GM04504 (cell line): ENCODE measurements around the gene THSD4.
"Not testable (repeated sequence)": the region's sequence is repeated elsewhere in the genome, so short reads cannot be mapped to it uniquely, and the experiment has no call there.

Experiments used
- DNase-seq: peaks from one replicate; pipeline ENCODE4 v3.0.0-alpha.2; 2012; ENCODE audit warnings: low read depth

The THSD4 gene

GRCh38 chr15:71189718-71190117, 74.4 kb downstream of the THSD4 start:
- no peak for DNase-seq

- peak; percentile 35 for DNase-seq
Measured at GRCh38 chr15:71191296-71191695, 76.0 kb downstream of the THSD4 start.

- DNase-seq = no peak
Measured at GRCh38 chr15:71192816-71193215, 77.5 kb downstream of the THSD4 start.

- DNase-seq = no peak
Measured at GRCh38 chr15:71194286-71194685, 79.0 kb downstream of the THSD4 start.

- DNase-seq = no peak
Measured at GRCh38 chr15:71195242-71195641, 80.0 kb downstream of the THSD4 start.

- DNase-seq = no peak
Measured at GRCh38 chr15:71197620-71198019, 82.3 kb downstream of the THSD4 start.

GRCh38 chr15:71198846-71199245, 83.6 kb downstream of the THSD4 start:
- no peak for DNase-seq

GRCh38 chr15:71199384-71200351, 84.4 kb downstream of the THSD4 start:
- DNase-seq = no peak

GRCh38 chr15:71201477-71201876, 86.2 kb downstream of the THSD4 start:
- no peak for DNase-seq

- no peak for DNase-seq
Measured at GRCh38 chr15:71202712-71203111, 87.4 kb downstream of the THSD4 start.

GRCh38 chr15:71203586-71204474, 88.6 kb downstream of the THSD4 start:
- DNase-seq = no peak

- no peak for DNase-seq
Measured at GRCh38 chr15:71207141-71207540, 91.9 kb downstream of the THSD4 start.

- DNase-seq = no peak
Measured at GRCh38 chr15:71212146-71212545, 96.9 kb downstream of the THSD4 start.

- not testable (repeated sequence) for DNase-seq
Measured at GRCh38 chr15:71213943-71214342, 98.7 kb downstream of the THSD4 start.

- DNase-seq = no peak
Measured at GRCh38 chr15:71215126-71215894, 100.0 kb downstream of the THSD4 start.

- no peak for DNase-seq
Measured at GRCh38 chr15:71218272-71218805, 103.1 kb downstream of the THSD4 start.

GRCh38 chr15:71219101-71219500, 103.8 kb downstream of the THSD4 start:
- DNase-seq = no peak

GRCh38 chr15:71219645-71220044, 104.4 kb downstream of the THSD4 start:
- peak; percentile 66 for DNase-seq

- no peak for DNase-seq
Measured at GRCh38 chr15:71220828-71221227, 105.6 kb downstream of the THSD4 start.

- no peak for DNase-seq
Measured at GRCh38 chr15:71221417-71221816, 106.1 kb downstream of the THSD4 start.

GRCh38 chr15:71223516-71223915, 108.2 kb downstream of the THSD4 start:
- DNase-seq = no peak

GRCh38 chr15:71224024-71224423, 108.8 kb downstream of the THSD4 start:
- no peak for DNase-seq
